Activated naive CD8-positive, alpha-beta T cell treated with anti-CD3 and anti-CD28 coated beads, Interleukin-2, amount 10 ng/mL, durations not matched to agents 7 days and 5 days (primary cell): ENCODE results near the gene LBX2. TPM values are rescaled to one million over a fixed set of nuclear protein-coding genes. Genes with fewer than 3 reads are reported as not detected.

Experiments used
- ATAC-seq: fragments of 150-1000 bp; cut with Tn5 transposase; one replicate; pipeline ENCODE4 v1.10.0; 2021; ENCODE audit warnings: low read depth, moderate library complexity
- POLR2A ChIA-PET: fragments of 350-600 bp; sonication (Branson Sonifier 250); formaldehyde crosslinking; loops from one replicate; lab custom pipeline; 2021; ENCODE audit warnings: antibody characterized with exemption; lab: Charles Lee
- DNase-seq: peaks from one replicate; pipeline ENCODE4 v3.0.0; 2021
- H3K27ac Mint-ChIP-seq: one replicate; pipeline ENCODE4 v1.8.0; 2022; ENCODE audit warnings: mild to moderate bottlenecking, mixed read lengths
- H3K27me3 Mint-ChIP-seq: one replicate; pipeline ENCODE4 v1.8.0; 2022; ENCODE audit warnings: mild to moderate bottlenecking, moderate library complexity, mixed read lengths
- H3K36me3 Mint-ChIP-seq: one replicate; pipeline ENCODE4 v1.8.0; 2021; ENCODE audit warnings: mild to moderate bottlenecking, mixed read lengths
- H3K4me1 Mint-ChIP-seq: one replicate; pipeline ENCODE4 v1.8.0; 2021; ENCODE audit warnings: mixed read lengths
- H3K4me3 Mint-ChIP-seq: one replicate; pipeline ENCODE4 v1.8.0; 2022; ENCODE audit warnings: mild to moderate bottlenecking, moderate library complexity, mixed read lengths
- H3K9me3 Mint-ChIP-seq: one replicate; pipeline ENCODE4 v1.8.0; 2021; ENCODE audit warnings: mixed read lengths
- total RNA-seq, 2 experiments: library from RNA; stranded (reverse); gene quantifications; one replicate each; pipeline ENCODE4 v1.2.3, GENCODE V29; 2021

LBX2 gene
- 1 to 10 TPM; 1.2 to 1.3 TPM for total RNA-seq

GRCh38 chr2:74499267-74499939, at the start of gene LBX2:
LBX2 (minus strand) TSS chr2:74499603; CDS start chr2:74499537, 66 bp downstream.
- peaks cover 2% of the 10 kb centered on the region for H3K36me3 Mint-ChIP-seq
- POLR2A ChIA-PET, result interaction anchor here (0.7 to 3.2 kb wide), 4 partner anchors 16 to 30 kb away, joined by 3 to 12 read pairs (median 6); partner anchors contain the start of genes AUP1, CCDC142, HTRA2 and TTC31
- peak; percentile 46 for DNase-seq

GRCh38 chr2:74548285-74548899, 49.0 kb upstream of the LBX2 start:
- no peak overlapping the region for H3K27ac Mint-ChIP-seq
- H3K4me3 Mint-ChIP-seq, result peak overlapping the region; percentile 69
- POLR2A ChIA-PET, result no interaction called here
- no peaks in the 10 kb centered on the region for H3K9me3 Mint-ChIP-seq
- DNase-seq, result no peak
- peaks cover 20% of the 10 kb centered on the region for H3K4me1 Mint-ChIP-seq
- ATAC-seq, result no peak
- H3K27me3 Mint-ChIP-seq, result peaks cover 56% of the 10 kb centered on the region
- no peaks in the 10 kb centered on the region for H3K36me3 Mint-ChIP-seq

More at GRCh38 chr2:74499267-74499939, at the start of gene LBX2:
- Mint-ChIP-seq H3K27ac (peak within 1 kb of the TSS; percentile 42), H3K4me3 (peak within 1 kb of the TSS; percentile 87), H3K4me1 (peaks cover 27% of the 10 kb centered on the region), H3K27me3 (peaks cover 54% of the 10 kb centered on the region), H3K9me3 (no peaks in the 10 kb centered on the region)
- ATAC-seq, result peak; percentile 12

- Mint-ChIP-seq H3K4me3 (no peak overlapping the region), H3K4me1 (peaks cover 13% of the 10 kb centered on the region), H3K36me3 (no peaks in the 10 kb centered on the region), H3K9me3 (no peaks in the 10 kb centered on the region), H3K27ac (no peak overlapping the region), H3K27me3 (peaks cover 63% of the 10 kb centered on the region)
- ATAC-seq, result no peak
- POLR2A ChIA-PET, result interaction anchor here (0.5 kb wide), 1 partner anchor 28 kb away, joined by 3 read pairs; no protein-coding TSS in a partner anchor
- no peak for DNase-seq
Observed at GRCh38 chr2:74546004-74546403, 46.6 kb upstream of the LBX2 start.

- H3K4me3 Mint-ChIP-seq, result no peak overlapping the region
- no peak overlapping the region for H3K27ac Mint-ChIP-seq
- H3K36me3 Mint-ChIP-seq, result no peaks in the 10 kb centered on the region
- H3K27me3 Mint-ChIP-seq, result peaks cover 57% of the 10 kb centered on the region
- POLR2A ChIA-PET, result no interaction called here
- peaks cover 13% of the 10 kb centered on the region for H3K4me1 Mint-ChIP-seq
- ATAC-seq, result no peak
- no peaks in the 10 kb centered on the region for H3K9me3 Mint-ChIP-seq
- no peak for DNase-seq
Observed at GRCh38 chr2:74544634-74545033, 45.2 kb upstream of the LBX2 start.

GRCh38 chr2:74542978-74543377, 43.6 kb upstream of the LBX2 start:
- no peaks in the 10 kb centered on the region for H3K9me3 Mint-ChIP-seq
- H3K4me3 Mint-ChIP-seq, result no peak overlapping the region
- H3K36me3 Mint-ChIP-seq, result no peaks in the 10 kb centered on the region
- no peak overlapping the region for H3K27ac Mint-ChIP-seq
- ATAC-seq (no peak), DNase-seq (no peak)
- peaks cover 20% of the 10 kb centered on the region for H3K4me1 Mint-ChIP-seq
- H3K27me3 Mint-ChIP-seq, result peaks cover 59% of the 10 kb centered on the region
- POLR2A ChIA-PET, result no interaction called here

- H3K9me3 Mint-ChIP-seq, result no peaks in the 10 kb centered on the region
- no peak overlapping the region for H3K27ac Mint-ChIP-seq
- DNase-seq (no peak), ATAC-seq (no peak)
- no peak overlapping the region for H3K4me3 Mint-ChIP-seq
- POLR2A ChIA-PET, result no interaction called here
- H3K27me3 Mint-ChIP-seq, result peaks cover 46% of the 10 kb centered on the region
- no peaks in the 10 kb centered on the region for H3K36me3 Mint-ChIP-seq
- peaks cover 16% of the 10 kb centered on the region for H3K4me1 Mint-ChIP-seq
Observed at GRCh38 chr2:74540291-74540690, 40.9 kb upstream of the LBX2 start.

GRCh38 chr2:74538881-74539339, 39.5 kb upstream of the LBX2 start:
- DNase-seq, result no peak
- POLR2A ChIA-PET, result interaction anchor here (0.5 to 1.6 kb wide), 3 partner anchors 9 to 71 kb away, joined by 4 to 9 read pairs (median 5); partner anchors contain the start of genes AUP1 and HTRA2
- Mint-ChIP-seq H3K36me3 (no peaks in the 10 kb centered on the region), H3K4me1 (peaks cover 16% of the 10 kb centered on the region), H3K9me3 (no peaks in the 10 kb centered on the region), H3K27ac (no peak overlapping the region), H3K27me3 (peaks cover 41% of the 10 kb centered on the region), H3K4me3 (peak overlapping the region; percentile 50)
- ATAC-seq, result no peak

- Mint-ChIP-seq H3K4me1 (peaks cover 16% of the 10 kb centered on the region), H3K27me3 (peaks cover 29% of the 10 kb centered on the region), H3K9me3 (no peaks in the 10 kb centered on the region), H3K27ac (no peak overlapping the region), H3K36me3 (peaks cover 4% of the 10 kb centered on the region), H3K4me3 (no peak overlapping the region)
- POLR2A ChIA-PET, result no interaction called here
- no peak for DNase-seq
- no peak for ATAC-seq
Observed at GRCh38 chr2:74537140-74537539, 37.7 kb upstream of the LBX2 start.

- POLR2A ChIA-PET, result interaction anchor here (1.2 kb wide), 1 partner anchor 49 kb away, joined by 4 read pairs; no protein-coding TSS in a partner anchor
- Mint-ChIP-seq H3K27me3 (peaks cover 27% of the 10 kb centered on the region), H3K4me1 (peaks cover 23% of the 10 kb centered on the region), H3K9me3 (no peaks in the 10 kb centered on the region), H3K4me3 (no peak overlapping the region), H3K36me3 (peaks cover 6% of the 10 kb centered on the region), H3K27ac (no peak overlapping the region)
- DNase-seq (no peak), ATAC-seq (no peak)
Observed at GRCh38 chr2:74536166-74536950, 37.0 kb upstream of the LBX2 start.

- POLR2A ChIA-PET, result interaction anchor here (1.2 kb wide), 1 partner anchor 50 kb away, joined by 4 read pairs; no protein-coding TSS in a partner anchor
Observed at GRCh38 chr2:74535440-74535965, 36.1 kb upstream of the LBX2 start.

GRCh38 chr2:74534411-74534810, 35.0 kb upstream of the LBX2 start:
- peaks cover 21% of the 10 kb centered on the region for H3K27me3 Mint-ChIP-seq
- H3K27ac Mint-ChIP-seq, result no peak overlapping the region
- H3K4me3 Mint-ChIP-seq, result no peak overlapping the region
- no peaks in the 10 kb centered on the region for H3K9me3 Mint-ChIP-seq
- ATAC-seq, result no peak
- peaks cover 11% of the 10 kb centered on the region for H3K36me3 Mint-ChIP-seq
- POLR2A ChIA-PET, result interaction anchor here (0.8 kb wide), 1 partner anchor 73 kb away, joined by 3 read pairs; no protein-coding TSS in a partner anchor
- peaks cover 28% of the 10 kb centered on the region for H3K4me1 Mint-ChIP-seq
- DNase-seq, result no peak

More at GRCh38 chr2:74535440-74535965, 36.1 kb upstream of the LBX2 start:
- Mint-ChIP-seq H3K4me1 (peaks cover 30% of the 10 kb centered on the region), H3K9me3 (no peaks in the 10 kb centered on the region), H3K4me3 (no peak overlapping the region), H3K36me3 (peaks cover 11% of the 10 kb centered on the region), H3K27me3 (peaks cover 24% of the 10 kb centered on the region), H3K27ac (no peak overlapping the region)
- no peak for ATAC-seq
- no peak for DNase-seq

- H3K9me3 Mint-ChIP-seq, result no peaks in the 10 kb centered on the region
- peaks cover 12% of the 10 kb centered on the region for H3K27me3 Mint-ChIP-seq
- H3K4me1 Mint-ChIP-seq, result peaks cover 21% of the 10 kb centered on the region
- POLR2A ChIA-PET, result interaction anchor here (0.6 to 0.8 kb wide), 2 partner anchors 72 to 307 kb away, joined by 3 read pairs; no protein-coding TSS in a partner anchor
- H3K36me3 Mint-ChIP-seq, result peaks cover 15% of the 10 kb centered on the region
- DNase-seq (no peak), ATAC-seq (no peak)
- no peak overlapping the region for H3K27ac Mint-ChIP-seq
- no peak overlapping the region for H3K4me3 Mint-ChIP-seq
Observed at GRCh38 chr2:74533464-74533863, 34.1 kb upstream of the LBX2 start.
